Spleen (tissue), 7 donors: ENCODE data around the gene PTPRT.

Experiments
- CTCF ChIP-seq, 11 experiments: fragments of 200-600 bp in 7 of 11; fragments of 450-650 bp in 4 of 11; sonication (generic) in 4 of 11; IDR thresholded peaks in 8 of 11; conservative IDR thresholded peaks in 3 of 11; 1 replicate in 7 of 11; 2 replicates in 4 of 11; pipeline versions ENCODE4 v1.4.0 to v1.8.0; 2016 to 2021; ENCODE audit warnings: antibody characterized with exemption in 11 of 11, inconsistent platforms in 4 of 11, mild to moderate bottlenecking in 1 of 11
- POLR2A ChIP-seq, 3 donors: fragments of 450-650 bp; IDR thresholded peaks; one replicate each; pipeline ENCODE4 v1.5.1; 2017; ENCODE audit warnings: antibody characterized with exemption in 3 of 3, mild to moderate bottlenecking in 1 of 3
- POLR2AphosphoS5 ChIP-seq, 3 donors: sonication (generic); formaldehyde crosslinking; IDR thresholded peaks; one replicate each; pipeline ENCODE4 v1.5.1; 2017; ENCODE audit warnings: antibody characterized with exemption in 3 of 3
- donor health status: DM: no; HTN: no; CAD: no; lungs with moderate emphysema.
- donor health status: DM: no; HTN: no; CAD: no.
- donor health status: DM: no; HTN: no; CAD: no.

- TF ChIP-seq CTCF (IDR thresholded peaks at IDR 0.05 in 8 of 11, conservative IDR thresholded peaks at IDR 0.05 in 3 of 11), result no peak
- TF ChIP-seq POLR2A (IDR thresholded peaks at IDR 0.05), result no peak
- TF ChIP-seq POLR2AphosphoS5 (IDR thresholded peaks at IDR 0.05), result no peak
Measured at GRCh38 chr20:42610070-42610469, 579.6 kb downstream of the PTPRT start.
